Measurements from ENCODE around the gene TMEM132E. TPM values are rescaled to one million over a fixed set of nuclear protein-coding genes. Genes with fewer than 3 reads are reported as not detected.
A peak's percentile ranks its signal among the peaks of the same experiment; 100 is the strongest.

TMEM132E gene
- total and polyA plus RNA-seq, 8 donors: 0.04 to 1.1 (median 0.10) TPM; not detected in 2

GRCh38 chr17:34623856-34624766 is 44.7 kb downstream of the TMEM132E start:
- DNase-seq: peak in 1 of 6 donors; percentile 9
- Histone ChIP-seq H3K27ac (no peak overlapping the region), H3K9me3 (no peaks in the 10 kb centered on the region), H3K4me1 (no peaks in the 10 kb centered on the region), H3K4me3 (no peak overlapping the region), H3K36me3 (no peaks in the 10 kb centered on the region), H3K27me3 (peaks cover 0 to 9% (median 2%) of the 10 kb centered on the region in 4 donors)
- 49 to 58% methylated on average over 12 of the region's 12 CpGs for WGBS, 2 donors
- ATAC-seq: no peak
- TF ChIP-seq CTCF (IDR thresholded peaks at IDR 0.05): no peak
- FAIRE-seq: no peak
- intact Hi-C loops (cut with DNase I): no loop called here

GRCh38 chr17:34624767-34625383 is 45.5 kb downstream of the TMEM132E start:
- no peak for DNase-seq
- no peak for FAIRE-seq
- intact Hi-C loops (cut with DNase I): no loop called here

GRCh38 chr17:34626121-34626681 is 46.8 kb downstream of the TMEM132E start:
- TF ChIP-seq CTCF (IDR thresholded peaks at IDR 0.05): no peak
- Histone ChIP-seq H3K36me3 (no peaks in the 10 kb centered on the region), H3K27ac (no peak overlapping the region), H3K4me3 (no peak overlapping the region), H3K27me3 (peaks cover 0 to 9% (median 2%) of the 10 kb centered on the region in 4 donors), H3K9me3 (no peaks in the 10 kb centered on the region), H3K4me1 (no peaks in the 10 kb centered on the region)
- intact Hi-C loops (cut with DNase I): no loop called here
- ATAC-seq (peak in 3 of 4 donors; percentile 47 to 68 (median 55)), DNase-seq (peak in 3 of 6 donors; percentile 17 to 71 (median 67)), FAIRE-seq (no peak)
- 8 to 11% methylated on average over 47 to 53 of the region's 53 CpGs for WGBS, 2 donors

More at GRCh38 chr17:34624767-34625383, 45.5 kb downstream of the TMEM132E start:
- no peak overlapping the region for H3K27ac ChIP-seq
- H3K4me1 ChIP-seq: no peaks in the 10 kb centered on the region
- no peaks in the 10 kb centered on the region for H3K36me3 ChIP-seq
- peaks cover 0 to 9% (median 2%) of the 10 kb centered on the region in 4 donors for H3K27me3 ChIP-seq
- no peak for TF ChIP-seq CTCF (IDR thresholded peaks at IDR 0.05)
- no peak overlapping the region for H3K4me3 ChIP-seq
- ATAC-seq: no peak
- H3K9me3 ChIP-seq: no peaks in the 10 kb centered on the region
- 30 to 35% methylated on average over 7 of the region's 7 CpGs for WGBS, 2 donors

- H3K27me3 ChIP-seq: peaks cover 0 to 9% (median 2%) of the 10 kb centered on the region in 4 donors
- no peak overlapping the region for H3K27ac ChIP-seq
- 65 to 74% methylated on average over 8 of the region's 8 CpGs for WGBS, 2 donors
Measured at GRCh38 chr17:34628879-34629278, 49.5 kb downstream of the TMEM132E start.

More at GRCh38 chr17:34628879-34629278, 49.5 kb downstream of the TMEM132E start:
- no peak overlapping the region for H3K4me3 ChIP-seq
- no peaks in the 10 kb centered on the region for H3K36me3 ChIP-seq
- DNase-seq (peak in 1 of 6 donors; percentile 40), ATAC-seq (no peak), FAIRE-seq (no peak)
- H3K9me3 ChIP-seq: no peaks in the 10 kb centered on the region
- no peak for TF ChIP-seq CTCF (IDR thresholded peaks at IDR 0.05)
- intact Hi-C loops (cut with DNase I): no loop called here
- H3K4me1 ChIP-seq: no peaks in the 10 kb centered on the region
